EH (cell line): ENCODE data around the gene DDX39A.
"Not testable (repeated sequence)": the region's sequence is repeated elsewhere in the genome, so short reads cannot be mapped to it uniquely, and the experiment has no call there.

Source experiments
- DNase-seq: peaks from one replicate; pipeline ENCODE4 v3.0.0-alpha.2; 2015; ENCODE audit warnings: low read depth

DDX39A gene

DNA sequence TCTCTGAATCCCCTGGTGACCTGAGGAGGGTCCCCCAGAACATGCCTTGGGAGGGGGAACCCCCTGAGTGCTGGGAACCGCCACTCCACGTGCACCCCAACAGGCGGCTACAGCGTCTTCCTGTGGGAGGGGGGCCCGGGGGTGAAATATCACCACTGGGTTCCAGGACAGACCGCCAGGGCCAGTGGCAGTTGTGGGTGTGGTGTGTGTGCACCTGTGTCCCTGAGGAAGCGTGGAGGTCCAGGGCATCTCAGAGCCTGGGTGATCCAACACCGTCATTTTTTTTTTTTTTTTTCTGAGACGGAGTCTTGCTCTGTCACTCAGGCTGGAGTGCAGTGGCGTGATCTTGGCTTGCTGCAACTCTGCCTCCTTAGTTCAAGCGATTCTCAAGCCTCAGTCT is 33.6 kb downstream of the DDX39A start:
- no peak for DNase-seq

DNA sequence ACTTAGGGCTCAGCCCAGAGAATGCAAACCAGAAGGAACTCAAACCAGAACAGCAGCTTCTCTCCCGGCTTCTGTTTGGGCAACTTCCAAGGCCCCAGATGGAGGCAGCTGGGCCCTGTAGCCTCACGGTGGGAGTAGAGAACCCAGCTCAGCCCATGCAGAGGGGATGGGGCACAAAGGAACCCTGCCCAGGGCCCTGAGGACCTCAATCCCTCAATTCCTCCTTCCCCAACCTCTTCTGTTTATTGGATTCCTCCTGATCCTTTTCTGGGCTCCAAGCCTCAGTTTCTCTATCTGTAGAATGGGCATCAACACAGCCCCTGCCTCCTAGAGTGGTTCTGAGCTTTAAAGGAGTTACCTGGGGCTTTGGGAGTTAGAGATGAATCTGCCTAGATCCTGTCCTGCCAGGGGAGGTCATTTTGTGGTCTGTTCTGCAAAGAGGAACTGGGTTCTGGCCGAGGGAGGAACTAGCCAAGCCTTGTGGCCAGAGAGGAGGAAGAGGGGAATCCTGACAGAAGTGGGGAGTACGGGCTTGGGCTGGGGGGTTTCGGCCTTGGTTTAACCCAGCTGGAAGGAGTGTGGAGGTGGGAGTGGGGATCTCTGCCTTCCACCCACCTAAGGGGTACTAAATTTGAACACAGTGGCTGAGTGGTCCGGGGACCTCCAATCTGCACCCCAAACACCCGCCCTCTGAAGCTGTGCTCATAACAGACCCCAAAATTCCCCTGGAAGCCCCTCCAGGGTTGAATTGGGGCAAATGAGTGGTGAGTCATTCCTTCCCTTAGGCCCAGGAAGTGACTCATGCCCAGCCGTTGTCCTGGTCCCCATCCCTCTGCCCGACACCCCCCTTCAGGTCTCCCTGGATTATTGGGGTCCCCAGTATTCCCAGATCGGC is 35.2 kb downstream of the DDX39A start:
- peak; percentile 75 for DNase-seq

DNA sequence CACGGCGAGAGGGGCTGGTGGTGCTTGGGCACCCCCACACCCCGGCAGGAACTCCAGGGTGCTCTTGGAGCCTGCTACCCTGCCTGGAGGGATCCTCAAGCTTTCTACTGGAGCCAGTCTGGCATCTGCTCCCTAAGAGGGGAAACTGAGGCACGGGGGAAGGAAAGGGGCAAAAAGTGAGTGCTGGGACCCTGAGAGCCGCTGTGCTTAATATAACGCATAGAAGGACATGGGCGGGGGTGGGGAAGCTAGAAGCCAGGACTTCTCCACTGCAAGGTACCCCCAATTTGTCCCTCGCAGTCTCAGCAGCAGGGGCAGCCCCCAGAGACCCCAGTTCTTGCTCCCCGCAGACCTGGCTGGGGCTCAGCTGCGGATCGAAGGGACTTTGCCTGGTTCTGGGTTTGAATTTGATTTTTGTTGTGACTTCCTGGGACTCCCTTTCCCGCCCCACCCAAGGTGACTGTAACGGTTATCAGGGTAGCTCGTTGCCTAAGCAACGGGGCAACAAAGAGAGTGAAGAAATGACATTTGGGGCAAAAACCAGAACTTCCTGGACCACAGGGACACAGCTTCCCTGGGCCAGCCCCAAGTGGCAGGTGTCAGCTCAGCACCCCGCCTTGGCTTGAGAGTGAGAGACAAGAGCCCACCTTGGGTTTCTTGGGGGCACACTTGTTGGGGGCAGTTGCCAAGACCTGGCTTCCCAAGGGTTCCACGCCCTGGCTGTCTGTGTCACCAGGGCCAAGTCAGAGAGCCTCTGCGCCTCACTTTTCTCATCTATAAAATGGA is 37.3 kb downstream of the DDX39A start:
- peak; percentile 54 for DNase-seq

DNA sequence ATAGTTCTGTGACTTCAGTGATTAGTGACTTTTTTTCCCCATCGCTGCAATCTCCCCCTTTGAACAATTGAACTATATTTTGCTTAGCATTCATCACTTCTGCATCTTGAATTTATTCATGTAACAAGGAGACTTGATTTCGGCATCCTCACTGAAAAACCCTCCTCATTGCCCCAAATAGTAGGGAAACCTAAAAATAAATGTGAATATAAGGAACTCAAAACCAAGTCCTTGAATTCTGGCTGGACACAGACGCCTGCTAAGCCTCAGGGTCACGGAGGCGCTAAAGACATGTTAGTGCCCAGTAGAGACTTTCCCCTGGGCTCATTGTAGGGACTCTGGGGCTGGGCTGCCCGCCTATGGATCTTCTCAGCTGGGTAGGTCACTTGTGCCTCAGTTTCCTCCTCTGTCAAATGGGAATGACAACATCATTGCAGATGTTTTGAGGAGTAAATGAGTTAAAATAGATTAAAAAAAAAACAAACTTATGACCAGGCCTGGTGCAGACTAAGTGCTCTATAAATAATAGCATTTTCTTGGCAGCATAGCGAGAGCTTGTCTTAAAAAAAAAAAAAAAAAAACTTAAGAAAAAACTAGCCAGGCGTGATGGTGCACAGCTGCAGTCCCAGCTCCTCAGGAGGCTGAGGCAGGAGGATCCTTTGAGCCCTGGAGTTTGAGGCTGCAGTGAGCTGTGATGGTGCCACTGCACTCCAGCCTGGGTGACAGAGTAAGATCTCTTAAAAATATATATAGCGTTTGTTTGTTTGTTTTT is 39.7 kb downstream of the DDX39A start:
- no peak for DNase-seq

DNA sequence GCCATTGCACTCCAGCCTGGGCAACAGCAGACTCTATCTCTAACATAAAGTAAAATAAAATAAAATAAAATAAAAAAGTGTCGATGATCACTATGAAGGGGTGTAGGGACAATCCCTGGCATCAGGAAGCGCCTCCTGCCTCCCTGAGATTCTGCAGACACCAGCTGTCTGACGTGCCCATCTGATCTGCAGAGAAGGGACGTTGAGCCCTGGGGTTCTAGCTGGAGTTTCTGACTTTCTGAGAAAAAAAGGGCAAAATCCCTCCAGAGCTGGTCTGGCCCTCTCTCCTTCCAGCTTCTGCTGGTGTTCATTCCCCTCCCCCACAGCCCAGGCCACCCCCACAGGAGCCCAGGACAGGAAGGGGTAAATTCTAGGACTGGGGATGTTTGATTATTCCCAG is 40.3 kb downstream of the DDX39A start:
- DNase-seq = no peak

DNA sequence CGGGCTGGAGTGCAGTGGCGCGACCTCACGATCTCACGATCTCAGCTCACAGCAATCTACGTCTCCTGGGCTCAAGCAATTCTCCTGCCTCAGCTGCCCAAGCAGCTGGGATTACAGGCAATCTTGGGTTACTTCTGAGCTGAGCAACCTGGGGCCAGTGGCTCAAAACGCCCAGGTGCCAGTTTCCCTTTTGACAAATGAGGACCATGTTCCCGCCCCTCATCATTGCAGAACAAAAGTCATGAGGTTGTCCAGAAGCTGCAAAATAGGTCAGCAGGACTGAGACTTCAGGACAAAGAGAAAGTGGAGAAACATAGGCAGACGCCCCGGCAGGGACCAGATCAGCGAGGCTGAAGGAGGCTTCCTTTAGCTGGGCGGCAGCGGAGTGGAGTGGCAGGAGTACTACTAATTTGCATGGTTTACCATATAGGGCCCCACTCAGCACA is 41.2 kb downstream of the DDX39A start:
- DNase-seq = no peak

DNA sequence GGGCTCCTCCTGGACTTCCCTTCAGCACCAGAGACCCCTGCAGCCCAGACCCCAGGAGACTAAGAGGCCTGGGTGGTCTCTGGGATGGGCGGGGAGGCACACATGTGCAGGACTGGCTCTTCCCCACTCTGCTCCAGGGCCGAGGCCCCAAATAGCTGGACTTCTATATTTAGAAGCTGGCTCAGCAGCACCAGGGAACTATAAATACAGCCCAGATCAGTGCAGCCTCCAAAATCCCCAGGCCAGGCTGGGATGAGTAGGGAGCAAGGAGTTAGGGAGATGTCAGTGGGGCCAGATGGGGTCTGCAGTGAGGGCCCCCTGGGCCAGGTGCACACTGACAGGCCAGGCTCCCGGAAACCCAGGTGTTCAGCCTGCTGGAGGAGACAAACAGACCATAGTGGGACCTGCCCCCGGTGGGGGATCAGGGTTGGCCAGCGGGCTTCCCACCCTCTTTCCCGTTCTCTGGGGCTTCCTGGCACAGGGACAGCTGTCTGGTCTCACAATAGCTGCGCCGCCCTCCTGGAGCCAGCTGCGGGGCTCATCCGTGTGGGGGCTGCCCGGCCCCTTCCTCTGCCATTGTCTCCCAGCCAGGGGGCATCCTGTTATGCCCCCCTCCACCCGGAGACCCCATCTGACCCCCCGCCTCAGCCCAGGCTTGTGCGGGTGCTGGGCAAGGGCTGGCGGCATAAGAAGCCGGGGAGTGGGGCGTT is 43.4 kb downstream of the DDX39A start:
- peak; percentile 62 for DNase-seq

DNA sequence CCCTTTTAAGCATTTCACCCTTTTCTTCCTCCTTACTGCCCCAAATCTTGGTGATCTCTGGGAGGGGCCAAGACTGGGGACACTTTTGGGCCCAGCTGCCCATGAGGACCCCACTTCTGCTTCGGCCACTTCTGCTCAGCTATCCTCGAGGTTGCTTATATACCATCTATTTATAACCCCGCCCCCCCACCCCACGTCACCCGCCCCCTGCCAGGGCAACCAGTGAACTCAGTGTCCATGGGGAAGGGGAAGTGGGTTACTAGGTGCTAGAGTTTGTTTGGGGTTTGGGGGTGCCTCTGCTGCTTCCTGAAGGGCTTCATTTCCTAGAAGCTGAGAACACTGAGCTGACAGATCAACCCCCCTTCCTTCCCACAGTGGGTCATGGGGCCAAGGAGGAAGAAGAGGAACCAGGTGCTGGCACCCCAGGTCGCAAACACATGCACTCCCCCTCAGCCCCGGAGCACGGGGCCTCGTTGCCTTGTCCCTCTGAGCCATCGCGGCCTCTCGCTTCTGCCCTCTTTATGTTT is 44.0 kb downstream of the DDX39A start:
- no peak for DNase-seq

DNA sequence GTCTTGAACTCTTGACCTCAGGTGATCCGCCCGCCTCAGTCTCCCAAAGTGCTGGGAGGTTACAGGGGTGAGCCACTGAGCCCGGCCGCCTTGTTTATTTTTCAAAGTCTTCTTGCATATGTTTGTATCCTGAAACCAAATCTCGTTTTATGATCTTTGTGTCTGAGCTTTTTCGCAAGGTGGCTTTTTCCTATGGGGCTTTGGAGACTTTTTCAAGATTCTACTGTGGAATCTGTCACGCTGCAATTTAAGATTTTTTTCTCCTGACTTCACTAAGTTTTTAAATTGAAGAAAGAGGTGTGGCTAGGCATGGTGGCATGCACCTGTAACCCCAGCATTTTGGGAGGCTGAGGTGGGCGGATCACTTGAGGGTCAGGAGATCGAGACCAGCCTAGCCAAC is 44.8 kb downstream of the DDX39A start:
- not testable (repeated sequence) for DNase-seq

DNA sequence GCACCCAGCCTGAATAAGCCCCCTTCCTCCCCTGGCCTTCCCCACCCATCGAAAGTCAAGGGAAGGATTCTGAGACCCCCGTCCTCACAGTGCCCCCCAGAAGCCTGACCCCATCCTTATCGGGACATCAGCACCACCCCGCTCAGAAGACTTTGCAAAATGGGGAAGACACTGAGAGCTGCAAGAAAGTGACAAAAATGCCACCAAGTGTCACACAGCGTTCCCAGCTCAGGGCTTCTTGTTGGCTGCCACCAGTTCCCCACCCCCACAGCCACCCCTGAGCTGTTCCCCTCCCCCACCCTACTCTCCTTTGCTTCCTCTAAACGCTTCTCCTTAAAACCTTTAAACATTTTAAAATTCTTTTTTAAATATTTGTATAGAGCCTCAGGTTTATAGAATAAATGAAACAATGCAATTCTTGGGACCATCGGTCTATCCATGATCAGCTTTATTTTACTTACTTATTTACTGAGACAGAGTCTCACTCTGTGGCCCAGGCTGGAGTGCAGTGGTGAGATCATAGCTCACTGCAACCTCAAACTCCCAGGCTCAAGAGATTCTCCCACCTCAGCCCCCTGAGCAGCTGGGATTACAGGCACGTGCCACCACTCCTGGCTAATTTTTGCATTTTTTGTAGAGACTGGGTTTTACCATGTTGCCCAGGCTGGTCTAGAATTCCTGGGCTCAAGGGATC is 46.6 kb downstream of the DDX39A start:
- DNase-seq = not testable (repeated sequence)

DNA sequence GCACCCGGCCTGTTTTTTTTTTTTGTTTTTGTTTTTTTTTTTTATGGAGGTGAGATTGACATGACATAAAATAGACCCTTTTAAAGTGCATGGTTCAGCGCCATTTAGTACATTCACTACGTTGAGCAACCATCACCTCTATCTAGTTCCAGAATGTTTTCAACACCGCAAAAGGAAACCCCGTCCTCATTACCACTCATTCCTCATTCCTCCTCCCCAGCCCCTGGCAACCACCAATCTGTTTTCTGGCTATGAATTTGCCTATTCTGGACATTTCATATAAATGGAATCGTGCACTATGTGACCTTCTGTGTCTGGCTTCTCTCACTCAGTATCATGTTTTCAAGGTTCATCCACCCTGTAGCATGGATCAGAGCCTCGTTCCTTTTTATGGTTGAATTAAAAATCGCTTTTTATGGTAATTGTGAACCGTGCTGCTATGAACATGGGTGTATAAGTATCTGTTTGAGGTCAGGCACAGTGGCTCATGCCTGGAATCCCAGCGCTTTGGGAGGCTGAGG is 47.8 kb downstream of the DDX39A start:
- DNase-seq = no peak

DNA sequence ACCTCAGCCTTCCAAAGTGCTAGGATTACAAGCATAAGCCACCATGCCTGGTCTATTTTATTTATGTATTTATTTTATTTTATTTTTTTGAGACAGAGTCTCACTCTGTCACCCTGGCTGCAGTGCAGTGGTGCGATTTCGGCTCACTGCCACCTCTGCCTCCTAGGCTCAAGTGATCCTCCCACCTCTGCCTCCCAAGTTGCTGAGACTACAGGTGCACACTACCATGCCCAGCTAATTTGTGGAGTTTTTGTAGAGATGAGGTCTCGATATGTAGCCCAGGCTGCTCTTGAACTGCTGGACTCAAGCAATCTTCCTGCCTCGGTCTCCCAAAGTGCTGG is 48.2 kb downstream of the DDX39A start:
- DNase-seq = no peak

DNA sequence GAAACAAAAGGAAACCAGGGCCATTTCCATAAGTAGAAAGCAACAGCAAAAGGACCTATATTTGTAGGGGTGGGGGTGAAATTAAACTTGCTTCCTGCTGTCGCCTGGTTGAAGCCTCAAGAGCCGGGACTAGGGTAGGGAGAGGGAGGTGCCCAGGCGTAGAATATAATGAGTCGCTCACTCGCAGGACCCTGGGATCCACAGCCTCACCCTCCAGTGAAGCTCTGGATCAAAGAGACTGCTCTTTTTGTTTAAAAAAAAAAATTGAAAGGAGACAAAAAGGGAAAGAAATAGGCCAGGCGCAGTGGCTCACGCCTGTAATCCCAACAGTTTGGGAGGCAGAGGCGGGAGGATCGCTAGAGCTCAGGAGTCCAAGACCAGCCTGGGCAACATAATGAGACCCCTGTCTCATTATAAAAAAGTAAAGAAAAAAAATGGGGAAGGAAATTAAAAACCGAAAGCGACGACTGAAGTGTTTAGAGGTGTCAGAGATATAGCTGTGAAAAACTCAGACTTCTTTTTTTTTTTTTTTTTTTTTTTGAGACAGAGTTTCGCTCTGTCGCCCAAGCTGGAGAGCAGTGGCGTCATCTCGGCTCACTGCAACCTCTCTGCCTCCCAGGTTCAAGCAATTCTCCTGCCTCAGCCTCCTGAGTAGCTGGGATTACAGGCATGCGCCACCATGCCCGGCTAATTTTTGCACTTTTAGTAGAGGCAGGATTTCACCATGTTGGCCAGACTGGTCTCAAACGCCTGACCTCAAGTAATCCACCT is 48.8 kb downstream of the DDX39A start:
- DNase-seq = no peak

DNA sequence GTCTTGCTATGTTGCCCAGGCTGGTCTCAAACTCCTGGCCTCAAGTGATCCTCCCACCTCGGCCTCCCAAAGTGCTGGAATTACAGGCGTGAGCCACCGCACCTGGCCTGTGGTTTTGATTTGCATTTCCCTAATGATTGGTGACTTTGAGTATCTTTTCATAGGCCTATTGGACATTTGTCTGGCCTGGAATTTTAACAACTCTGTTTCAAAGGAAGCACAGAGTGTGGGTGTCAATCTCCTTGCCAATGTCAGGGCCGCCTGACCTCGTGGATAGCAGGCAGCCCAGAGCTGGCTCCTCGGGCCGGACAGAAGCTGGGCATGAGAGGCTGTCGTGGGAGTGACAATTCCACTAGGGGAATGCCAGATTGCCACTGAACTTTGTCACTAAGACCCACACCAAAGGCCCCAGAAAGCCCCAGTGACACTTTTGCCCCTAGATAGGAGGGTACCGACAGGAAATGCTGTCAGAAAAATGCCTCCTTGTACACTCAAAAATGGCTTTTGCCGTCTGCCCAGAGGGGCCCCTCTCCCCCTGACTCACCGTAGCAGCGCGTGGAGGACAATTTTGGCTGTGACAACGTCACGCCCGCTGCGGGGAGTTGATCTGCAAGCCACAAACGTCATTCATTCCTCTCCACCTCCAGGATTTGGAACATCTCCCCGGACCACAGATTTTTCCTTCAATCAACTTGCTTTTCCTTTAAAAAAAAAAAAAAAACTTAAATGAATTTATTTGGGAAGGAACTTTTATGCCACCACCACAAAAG is 49.6 kb downstream of the DDX39A start:
- peak; percentile 73 for DNase-seq

DNA sequence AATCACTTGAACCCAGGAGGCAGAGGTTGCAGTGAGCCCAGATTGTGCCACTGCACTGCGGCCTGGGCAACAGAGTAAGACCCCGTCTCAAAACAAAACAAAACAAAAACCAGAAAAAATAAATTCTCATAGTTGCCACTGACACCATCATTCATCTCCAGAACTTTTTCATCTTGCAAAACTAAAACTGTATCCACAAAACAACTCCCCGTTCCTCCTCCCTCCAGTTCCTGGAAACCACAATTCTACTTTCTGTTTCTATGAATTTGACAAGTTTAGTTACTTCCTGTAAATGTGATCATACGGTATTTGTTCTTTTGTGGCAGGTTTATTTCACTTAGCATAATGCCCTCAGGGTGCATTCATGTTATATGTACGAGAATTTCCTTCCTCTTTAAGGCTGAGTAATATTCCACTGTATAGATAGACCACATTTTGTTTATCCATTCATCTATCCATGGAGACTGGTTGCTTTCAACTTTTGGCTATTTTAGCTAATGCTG is 51.1 kb downstream of the DDX39A start:
- DNase-seq = no peak

DNA sequence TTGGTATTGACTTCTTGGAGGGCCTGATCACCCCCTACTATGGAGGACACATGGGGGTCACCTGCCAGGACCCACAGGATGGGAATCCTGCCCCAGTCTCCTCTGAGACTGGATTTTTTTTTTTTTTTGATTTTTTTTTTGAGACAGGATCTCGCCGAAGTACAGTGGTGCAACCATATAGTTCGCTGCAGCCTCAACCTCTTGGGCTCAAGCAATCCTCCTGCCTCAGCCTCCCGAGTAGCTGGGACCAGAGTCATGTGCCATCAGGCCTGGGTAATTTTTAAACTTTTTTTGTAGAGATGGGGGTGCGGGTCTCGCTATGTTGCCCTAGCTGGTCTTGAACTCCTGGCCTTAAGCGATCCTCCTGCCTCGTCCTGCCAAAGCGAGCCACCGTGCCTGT is 52.1 kb downstream of the DDX39A start:
- DNase-seq = no peak

DNA sequence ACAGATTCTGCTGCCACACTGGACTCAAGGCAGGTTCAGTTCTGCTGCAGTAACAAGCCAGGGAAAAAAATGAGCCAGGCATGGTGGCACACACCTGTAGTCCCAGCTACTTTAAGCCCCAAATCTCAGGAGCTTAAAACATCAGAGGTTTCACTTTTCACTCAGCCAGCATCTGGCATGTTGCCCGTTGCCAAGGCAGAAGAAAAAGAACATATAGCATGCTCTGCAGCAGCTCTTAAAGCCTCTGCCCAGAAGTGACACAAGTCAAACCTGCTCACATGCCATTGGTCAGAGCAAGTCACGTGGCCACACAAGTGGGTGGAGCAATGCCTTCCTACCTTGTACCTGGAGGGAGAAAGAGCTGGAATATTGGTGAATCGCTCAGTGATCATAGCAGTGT is 52.6 kb downstream of the DDX39A start:
- DNase-seq = peak; percentile 76

DNA sequence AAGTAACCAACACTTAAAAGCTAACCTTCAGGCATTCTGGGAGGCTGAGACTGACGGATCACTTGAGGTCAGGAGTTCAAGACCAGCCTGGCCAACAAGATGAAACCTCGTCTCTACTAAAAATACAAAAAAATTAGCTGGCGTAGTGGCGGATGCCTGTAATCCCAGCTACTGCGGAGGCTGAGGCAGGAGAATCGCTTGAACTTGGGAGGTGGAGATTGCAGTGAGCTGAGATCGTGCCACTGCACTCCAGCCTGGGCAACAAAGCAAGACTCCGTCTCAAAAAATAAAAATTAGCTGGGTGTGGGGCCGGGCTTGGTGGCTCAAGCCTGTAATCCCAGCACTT is 55.1 kb downstream of the DDX39A start:
- DNase-seq = not testable (repeated sequence)
